ENCODE data around the gene CRYBB3. TPM values are rescaled to one million over a fixed set of nuclear protein-coding genes. Genes with fewer than 3 reads are reported as not detected.
A peak's percentile ranks its signal among the peaks of the same experiment; 100 is the strongest.
"Not testable (repeated sequence)": the region's sequence is repeated elsewhere in the genome, so short reads cannot be mapped to it uniquely, and the experiment has no call there.

CRYBB3 gene
- total RNA-seq, 1 donor from 2014 or later: 1.0 TPM

GRCh38 chr22:25177226-25177625, 22.4 kb upstream of the CRYBB3 start:
- H3K9me3 Mint-ChIP-seq (ENCODE audit: low read depth): peaks cover 8% of the 10 kb centered on the region
- H3K4me1 Mint-ChIP-seq (ENCODE audit: low read depth): no peaks in the 10 kb centered on the region
- H3K36me3 Mint-ChIP-seq (ENCODE audit: insufficient read depth): peaks cover 29% of the 10 kb centered on the region
- no peak for TF ChIP-seq CTCF (IDR thresholded peaks at IDR 0.05; ENCODE audit: unreplicated experiment)
- H3K27me3 Mint-ChIP-seq: no peaks in the 10 kb centered on the region
- H3K27ac Mint-ChIP-seq: no peak overlapping the region
- no peak overlapping the region for H3K4me3 Mint-ChIP-seq (ENCODE audit: low read depth)
- no peak for DNase-seq (ENCODE audit: low spot score, unreplicated experiment)

GRCh38 chr22:25177895-25178294, 21.8 kb upstream of the CRYBB3 start:
- no peak for TF ChIP-seq CTCF (IDR thresholded peaks at IDR 0.05; ENCODE audit: unreplicated experiment)
- Mint-ChIP-seq H3K4me3 (ENCODE audit: low read depth) (no peak overlapping the region), H3K9me3 (ENCODE audit: low read depth) (peaks cover 8% of the 10 kb centered on the region), H3K27ac (no peak overlapping the region), H3K4me1 (ENCODE audit: low read depth) (no peaks in the 10 kb centered on the region), H3K27me3 (no peaks in the 10 kb centered on the region), H3K36me3 (ENCODE audit: insufficient read depth) (peaks cover 30% of the 10 kb centered on the region)
- DNase-seq (ENCODE audit: low spot score, unreplicated experiment): no peak

- H3K9me3 Mint-ChIP-seq (ENCODE audit: low read depth); H3K4me1 Mint-ChIP-seq (ENCODE audit: low read depth); H3K27me3 Mint-ChIP-seq; DNase-seq (ENCODE audit: low spot score, unreplicated experiment); H3K27ac Mint-ChIP-seq; H3K4me3 Mint-ChIP-seq (ENCODE audit: low read depth): not testable (repeated sequence)
- peaks cover 31% of the 10 kb centered on the region for H3K36me3 Mint-ChIP-seq (ENCODE audit: insufficient read depth)
These were observed 21.3 kb upstream of the CRYBB3 start for GRCh38 chr22:25178348-25178747.

- H3K9me3 Mint-ChIP-seq (ENCODE audit: low read depth); H3K27ac Mint-ChIP-seq; H3K27me3 Mint-ChIP-seq; DNase-seq (ENCODE audit: low spot score, unreplicated experiment); H3K4me1 Mint-ChIP-seq (ENCODE audit: low read depth); H3K4me3 Mint-ChIP-seq (ENCODE audit: low read depth): not testable (repeated sequence)
- peaks cover 35% of the 10 kb centered on the region for H3K36me3 Mint-ChIP-seq (ENCODE audit: insufficient read depth)
These were observed 20.6 kb upstream of the CRYBB3 start for GRCh38 chr22:25178869-25179631.

- TF ChIP-seq CTCF (IDR thresholded peaks at IDR 0.05; ENCODE audit: unreplicated experiment): no peak
- H3K36me3 Mint-ChIP-seq (ENCODE audit: insufficient read depth): peaks cover 50% of the 10 kb centered on the region
- peaks cover 8% of the 10 kb centered on the region for H3K9me3 Mint-ChIP-seq (ENCODE audit: low read depth)
- no peaks in the 10 kb centered on the region for H3K4me1 Mint-ChIP-seq (ENCODE audit: low read depth)
- H3K27me3 Mint-ChIP-seq: no peaks in the 10 kb centered on the region
- no peak overlapping the region for H3K27ac Mint-ChIP-seq
- H3K4me3 Mint-ChIP-seq (ENCODE audit: low read depth): no peak overlapping the region
- no peak for DNase-seq (ENCODE audit: low spot score, unreplicated experiment)
These were observed 17.2 kb upstream of the CRYBB3 start for GRCh38 chr22:25182131-25183110.

GRCh38 chr22:25183949-25184619, 15.6 kb upstream of the CRYBB3 start:
- no peaks in the 10 kb centered on the region for H3K4me1 Mint-ChIP-seq (ENCODE audit: low read depth)
- TF ChIP-seq CTCF (IDR thresholded peaks at IDR 0.05; ENCODE audit: unreplicated experiment): no peak
- H3K27me3 Mint-ChIP-seq: no peaks in the 10 kb centered on the region
- H3K36me3 Mint-ChIP-seq (ENCODE audit: insufficient read depth): peaks cover 49% of the 10 kb centered on the region
- no peak for DNase-seq (ENCODE audit: low spot score, unreplicated experiment)
- H3K27ac Mint-ChIP-seq: peak overlapping the region; percentile 87
- peaks cover 8% of the 10 kb centered on the region for H3K9me3 Mint-ChIP-seq (ENCODE audit: low read depth)
- H3K4me3 Mint-ChIP-seq (ENCODE audit: low read depth): no peak overlapping the region

Measured in progenitor cell of endocrine pancreas (in vitro differentiated cells).